Measurements from ENCODE around the gene WFIKKN1.

The WFIKKN1 gene

DNA sequence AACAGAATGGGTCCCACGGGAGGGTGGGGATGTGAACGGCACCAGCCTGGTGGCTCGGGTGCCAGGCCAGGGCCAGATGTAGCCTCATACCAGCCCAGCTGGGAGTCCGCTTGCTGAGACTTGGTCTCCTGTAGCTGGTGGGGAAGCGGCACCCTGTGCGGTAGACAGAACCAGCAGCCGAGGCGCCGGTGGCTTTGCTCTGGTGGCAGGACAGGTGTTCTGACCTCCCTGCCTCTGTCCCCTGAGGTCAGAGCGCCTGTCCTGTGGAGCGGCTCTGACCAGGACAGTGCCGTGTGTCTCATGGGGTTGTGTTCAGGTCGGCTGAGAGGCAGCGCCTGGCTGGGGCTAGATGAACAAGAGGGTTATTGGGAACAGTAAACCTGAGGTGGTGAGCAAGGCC is 20.8 kb upstream of the WFIKKN1 start:
- Mint-ChIP-seq H3K9me3 (no peaks in the 10 kb centered on the region), H3K27me3 (no peaks in the 10 kb centered on the region), H3K36me3 (no peaks in the 10 kb centered on the region), H3K27ac (no peak overlapping the region), H3K4me3 (no peak overlapping the region), H3K4me1 (peaks cover 16% of the 10 kb centered on the region)

DNA sequence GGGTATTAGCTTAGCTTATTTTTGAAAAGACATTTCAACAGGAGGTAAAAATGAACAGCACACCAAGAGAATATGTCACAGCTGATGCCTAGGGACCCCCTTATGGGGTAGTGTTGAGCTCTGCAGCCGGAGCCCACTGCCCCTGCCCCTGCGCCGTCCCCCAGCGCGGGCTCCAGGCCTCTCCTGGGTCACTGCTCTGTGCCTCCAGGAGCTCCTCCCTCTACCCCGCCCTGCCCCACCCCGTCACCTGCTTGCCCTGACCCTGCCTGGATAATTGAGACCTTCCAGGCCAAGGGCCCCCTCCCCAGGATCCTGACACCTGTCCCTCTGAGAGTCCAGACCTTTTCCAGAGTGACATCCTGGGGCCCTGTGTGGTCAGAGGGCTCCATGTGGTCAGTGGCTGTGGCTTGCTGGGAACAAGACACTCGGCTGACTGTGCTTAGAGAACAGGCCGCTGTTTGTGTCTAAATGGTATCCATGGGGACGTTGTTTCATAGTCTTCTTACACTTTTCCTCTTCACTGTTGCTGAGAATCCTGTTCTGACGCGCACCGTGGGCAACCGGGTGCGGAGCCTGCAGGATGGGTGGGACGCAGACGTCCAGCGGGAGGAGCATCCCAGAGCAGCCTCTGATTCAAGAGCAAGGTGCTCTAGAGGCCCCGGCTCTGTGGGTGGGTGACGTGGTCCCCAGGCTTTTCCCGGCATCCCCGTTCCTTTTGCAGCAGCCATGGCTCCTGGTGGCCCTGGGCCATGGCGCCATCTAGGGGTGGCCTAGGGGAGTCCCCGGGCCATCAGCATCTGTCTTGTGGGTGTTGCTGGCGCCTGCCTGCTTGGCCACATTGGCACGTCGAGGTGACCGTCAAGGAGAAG is 20.0 kb upstream of the WFIKKN1 start:
- H3K36me3 Mint-ChIP-seq = no peaks in the 10 kb centered on the region
- no peaks in the 10 kb centered on the region for H3K9me3 Mint-ChIP-seq
- no peaks in the 10 kb centered on the region for H3K27me3 Mint-ChIP-seq
- H3K4me3 Mint-ChIP-seq = peak overlapping the region; percentile 44
- no peak overlapping the region for H3K27ac Mint-ChIP-seq
- peaks cover 16% of the 10 kb centered on the region for H3K4me1 Mint-ChIP-seq

DNA sequence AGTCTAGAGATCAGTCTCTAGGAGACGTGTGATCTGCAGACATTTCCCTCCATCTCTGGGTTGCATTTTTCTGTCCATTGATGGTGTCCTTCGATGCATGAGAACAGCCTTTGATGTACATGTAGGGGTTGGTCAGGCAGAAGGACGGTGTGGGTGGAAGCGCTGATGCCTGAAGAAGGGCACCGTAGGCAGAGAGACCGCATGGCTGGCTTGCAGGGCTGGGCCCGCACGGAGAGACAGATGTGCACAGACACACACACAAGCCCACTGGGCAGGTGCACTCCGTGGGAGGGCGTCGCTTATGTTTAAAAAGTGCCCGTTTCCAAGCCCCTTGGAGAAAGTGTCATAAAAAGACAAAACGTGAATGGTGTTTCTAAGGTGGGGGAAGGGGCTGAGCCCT is 15.7 kb upstream of the WFIKKN1 start:
- no peak overlapping the region for H3K27ac Mint-ChIP-seq
- no peaks in the 10 kb centered on the region for H3K36me3 Mint-ChIP-seq
- H3K27me3 Mint-ChIP-seq = no peaks in the 10 kb centered on the region
- H3K9me3 Mint-ChIP-seq = no peaks in the 10 kb centered on the region
- no peak overlapping the region for H3K4me3 Mint-ChIP-seq
- H3K4me1 Mint-ChIP-seq = peaks cover 3% of the 10 kb centered on the region

DNA sequence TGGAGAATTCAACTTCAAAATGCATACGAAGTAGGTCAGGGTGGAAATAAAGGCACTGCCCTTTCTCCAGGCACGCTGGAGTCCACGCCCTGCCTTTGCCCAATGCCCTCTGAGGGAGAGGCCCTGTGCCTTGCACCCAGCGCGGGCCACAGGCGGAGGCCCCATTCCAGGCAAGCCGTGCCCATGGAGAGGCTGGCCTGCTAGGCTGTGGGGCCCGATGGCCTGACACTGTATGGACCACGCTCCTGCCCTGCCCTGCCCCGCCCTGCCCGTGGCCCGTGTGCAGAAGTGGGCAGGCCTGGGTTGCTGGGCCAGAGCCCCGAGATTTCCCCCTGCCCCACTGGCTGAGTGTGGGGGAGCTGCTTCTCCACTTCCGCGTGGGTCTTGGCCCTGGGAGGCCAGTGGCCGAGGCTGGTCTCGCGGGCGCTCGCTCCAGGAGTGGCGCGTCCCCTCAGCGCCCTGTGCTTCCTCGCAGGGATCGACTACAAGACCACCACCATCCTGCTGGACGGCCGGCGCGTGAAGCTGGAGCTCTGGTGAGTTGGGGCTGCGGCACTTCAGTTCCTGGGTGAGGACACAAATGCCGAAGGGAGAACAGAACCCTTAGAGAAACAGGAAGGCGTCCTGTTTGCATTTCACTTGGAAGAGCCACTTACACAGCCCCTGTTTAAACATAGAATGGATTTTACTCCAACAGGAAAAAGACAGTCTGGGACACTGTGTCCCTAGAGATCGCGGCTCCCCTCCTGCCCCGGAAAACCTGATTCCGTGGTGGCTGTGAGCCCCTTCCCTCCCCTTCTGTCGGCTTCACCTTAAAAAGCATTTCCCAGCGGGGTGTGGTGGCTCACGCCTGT is 13.8 kb upstream of the WFIKKN1 start:
- no peak overlapping the region for H3K27ac Mint-ChIP-seq
- H3K4me1 Mint-ChIP-seq = no peaks in the 10 kb centered on the region
- no peaks in the 10 kb centered on the region for H3K36me3 Mint-ChIP-seq
- no peaks in the 10 kb centered on the region for H3K27me3 Mint-ChIP-seq
- H3K4me3 Mint-ChIP-seq = no peak overlapping the region
- no peaks in the 10 kb centered on the region for H3K9me3 Mint-ChIP-seq

DNA sequence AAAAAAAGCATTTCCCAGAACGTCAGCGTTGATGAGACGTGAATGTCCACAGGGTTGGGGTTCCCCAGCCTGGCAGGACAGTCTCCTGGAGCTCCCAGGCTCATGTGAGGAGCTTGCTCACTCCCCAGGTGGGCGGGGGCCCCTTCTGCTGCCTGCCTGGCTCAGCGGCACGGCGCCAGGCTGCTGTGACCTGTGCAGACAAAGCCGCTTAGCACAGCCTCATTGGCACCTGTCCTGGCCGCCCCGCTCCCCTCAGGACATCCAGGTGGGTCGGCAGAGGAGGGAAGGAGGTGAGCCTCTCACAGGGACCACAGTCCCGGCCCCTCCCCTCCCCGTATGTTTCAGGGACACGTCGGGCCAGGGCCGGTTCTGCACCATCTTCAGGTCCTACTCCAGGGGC is 12.9 kb upstream of the WFIKKN1 start:
- Mint-ChIP-seq H3K4me3 (no peak overlapping the region), H3K36me3 (no peaks in the 10 kb centered on the region), H3K27me3 (no peaks in the 10 kb centered on the region), H3K9me3 (no peaks in the 10 kb centered on the region), H3K4me1 (no peaks in the 10 kb centered on the region), H3K27ac (no peak overlapping the region)

DNA sequence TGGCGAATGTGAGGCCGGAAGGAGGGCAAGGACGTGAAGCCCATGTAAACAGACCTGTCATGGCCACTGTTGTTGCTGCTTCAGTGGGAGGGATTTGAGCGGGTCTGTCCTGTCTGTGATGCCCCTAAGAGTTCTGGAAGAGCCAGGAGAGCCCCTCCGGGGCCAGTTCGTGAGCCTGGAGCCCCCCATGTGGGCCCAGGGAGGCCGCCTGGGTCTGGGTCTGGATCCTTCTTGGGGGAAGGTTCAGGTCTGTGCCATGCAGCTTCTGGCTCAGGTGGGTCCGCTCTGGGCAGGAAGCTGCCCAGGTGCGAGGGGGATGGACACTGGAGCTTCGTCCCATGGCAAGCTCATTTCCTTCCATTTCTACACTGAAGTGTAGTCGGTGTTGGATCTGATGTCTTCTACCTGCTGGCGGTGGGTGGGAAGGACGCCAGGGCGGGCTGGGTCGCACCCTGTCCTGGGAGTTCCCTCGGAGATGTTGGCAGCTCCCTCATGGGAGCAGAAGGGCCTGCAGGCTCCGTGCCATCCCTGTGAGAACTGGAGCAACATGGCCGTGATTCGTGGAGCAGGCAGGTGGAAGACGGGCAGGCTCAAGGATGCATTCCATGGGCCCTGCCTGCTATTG is 11.2 kb upstream of the WFIKKN1 start:
- no peaks in the 10 kb centered on the region for H3K27me3 Mint-ChIP-seq
- H3K4me1 Mint-ChIP-seq = no peaks in the 10 kb centered on the region
- H3K36me3 Mint-ChIP-seq = no peaks in the 10 kb centered on the region
- no peak overlapping the region for H3K4me3 Mint-ChIP-seq
- H3K27ac Mint-ChIP-seq = no peak overlapping the region
- no peaks in the 10 kb centered on the region for H3K9me3 Mint-ChIP-seq

DNA sequence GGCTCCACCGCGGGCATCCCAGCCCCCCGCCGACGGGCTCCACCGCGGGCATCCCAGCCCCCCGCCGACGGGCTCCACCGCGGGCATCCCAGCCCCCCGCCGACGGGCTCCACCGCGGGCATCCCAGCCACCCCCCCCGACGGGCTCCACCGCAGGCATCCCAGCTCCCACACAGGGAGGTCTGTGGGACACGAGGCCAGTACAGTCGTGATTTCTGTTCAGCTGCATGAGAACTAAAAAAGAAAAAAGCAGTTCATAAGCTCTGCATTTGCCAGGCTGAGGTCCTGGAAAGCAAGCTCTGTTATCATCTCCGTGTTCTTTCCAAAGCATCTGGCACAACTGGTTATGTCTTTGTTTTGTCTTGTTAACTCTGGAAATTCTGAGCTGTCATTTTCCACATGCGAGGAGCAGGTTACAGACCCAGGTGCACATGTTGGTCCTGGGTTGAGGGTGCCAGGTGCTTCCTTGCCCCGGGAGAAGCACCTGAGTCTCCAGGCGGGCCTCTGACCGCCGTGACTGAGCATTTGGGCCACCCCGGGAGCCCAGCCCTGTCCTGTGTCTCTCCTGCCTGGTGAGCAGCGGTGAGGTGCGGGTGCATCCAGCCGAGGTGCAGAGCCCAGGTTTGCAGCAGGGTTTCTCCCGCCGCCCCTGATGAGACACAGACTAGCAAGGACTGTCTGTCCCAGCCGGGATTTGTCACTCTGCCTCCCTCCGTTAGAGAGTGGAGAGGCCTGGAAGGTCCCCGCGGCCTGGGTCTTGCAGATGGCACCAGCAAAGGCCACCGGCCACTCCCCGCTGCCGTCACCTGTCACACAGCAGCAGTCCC is 9.9 kb upstream of the WFIKKN1 start:
- Mint-ChIP-seq H3K27me3 (no peaks in the 10 kb centered on the region), H3K27ac (no peak overlapping the region), H3K4me3 (no peak overlapping the region), H3K36me3 (no peaks in the 10 kb centered on the region), H3K4me1 (no peaks in the 10 kb centered on the region), H3K9me3 (no peaks in the 10 kb centered on the region)

DNA sequence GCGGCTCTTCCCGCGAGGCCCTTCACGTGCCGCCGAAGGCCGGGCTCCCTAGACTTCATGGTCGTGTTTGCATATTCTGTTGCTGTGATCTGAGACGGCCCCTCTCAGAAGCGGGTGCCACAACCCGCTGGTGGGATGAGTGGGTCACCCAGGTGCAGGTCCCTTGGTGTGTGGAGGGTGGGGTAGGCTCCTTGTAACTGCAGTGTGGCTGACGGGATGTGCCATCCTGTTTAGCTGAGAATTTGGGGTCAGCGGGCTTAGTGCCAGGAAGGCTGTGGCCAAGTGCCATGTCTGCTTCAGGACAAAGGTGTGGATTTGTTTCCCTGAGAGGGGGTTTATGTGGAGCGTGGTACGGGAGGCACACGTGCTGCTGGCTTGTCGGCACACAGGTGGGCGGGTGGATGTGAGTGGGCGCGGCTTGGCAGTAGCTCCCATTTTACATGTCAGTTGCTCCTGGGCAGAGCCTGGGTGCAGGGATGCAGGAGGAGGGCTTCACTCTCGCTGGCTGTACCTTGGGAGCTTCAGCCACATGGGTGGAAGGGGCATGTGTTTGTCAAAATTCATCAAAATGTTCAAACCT is 9.2 kb upstream of the WFIKKN1 start:
- Mint-ChIP-seq H3K9me3 (no peaks in the 10 kb centered on the region), H3K4me3 (no peak overlapping the region), H3K27ac (no peak overlapping the region), H3K27me3 (no peaks in the 10 kb centered on the region), H3K36me3 (no peaks in the 10 kb centered on the region), H3K4me1 (no peaks in the 10 kb centered on the region)

DNA sequence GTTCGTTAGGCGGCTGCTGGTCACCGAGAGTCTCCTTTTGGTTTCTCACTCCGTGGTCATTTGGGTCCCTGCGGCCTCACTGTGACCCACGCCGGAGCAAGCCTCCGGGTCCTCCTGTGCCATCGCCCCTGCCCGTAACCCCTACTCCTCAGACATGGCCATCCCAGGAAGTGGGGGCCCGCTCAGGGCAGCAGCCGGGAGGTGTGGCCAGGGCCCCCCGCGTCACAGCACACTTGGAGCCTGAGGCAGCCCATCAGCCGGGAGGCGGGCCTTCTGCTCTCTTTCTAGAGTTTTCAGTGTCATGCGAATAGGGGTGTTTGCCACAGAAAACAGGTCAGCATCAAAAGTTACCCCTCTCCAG is 7.9 kb upstream of the WFIKKN1 start:
- H3K9me3 Mint-ChIP-seq = no peaks in the 10 kb centered on the region
- H3K27ac Mint-ChIP-seq = no peak overlapping the region
- no peak overlapping the region for H3K4me3 Mint-ChIP-seq
- H3K4me1 Mint-ChIP-seq = no peaks in the 10 kb centered on the region
- H3K36me3 Mint-ChIP-seq = no peaks in the 10 kb centered on the region
- no peaks in the 10 kb centered on the region for H3K27me3 Mint-ChIP-seq

DNA sequence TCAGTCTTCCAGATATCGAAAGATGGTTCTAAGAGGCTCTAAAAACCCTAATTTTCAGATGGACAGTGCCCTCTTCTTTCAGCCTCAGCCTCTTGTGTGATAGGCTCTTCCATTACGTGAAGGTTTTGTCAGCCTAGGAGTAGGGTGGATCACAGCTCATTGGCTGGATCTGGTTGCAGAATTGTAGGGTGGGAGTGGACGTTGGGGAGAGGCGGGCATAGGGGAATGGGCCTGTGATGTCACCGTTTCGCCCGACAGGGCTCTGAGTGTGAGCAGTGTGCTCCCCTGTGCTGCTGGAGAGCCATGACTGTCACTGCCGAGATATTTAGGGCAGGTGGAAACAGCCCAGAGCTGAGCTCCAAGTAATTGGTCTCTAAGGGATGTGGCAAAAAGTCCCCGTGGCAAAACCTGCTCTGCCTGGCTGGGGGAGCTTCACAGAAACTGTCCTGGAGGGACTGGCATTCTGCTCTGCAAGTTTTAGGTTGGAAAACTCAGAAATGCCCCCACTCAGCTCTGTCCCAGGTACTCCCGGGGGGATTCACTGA is 6.2 kb upstream of the WFIKKN1 start:
- Mint-ChIP-seq H3K9me3 (no peaks in the 10 kb centered on the region), H3K4me1 (no peaks in the 10 kb centered on the region), H3K36me3 (no peaks in the 10 kb centered on the region), H3K4me3 (no peak overlapping the region), H3K27ac (peak overlapping the region; percentile 35), H3K27me3 (no peaks in the 10 kb centered on the region)

DNA sequence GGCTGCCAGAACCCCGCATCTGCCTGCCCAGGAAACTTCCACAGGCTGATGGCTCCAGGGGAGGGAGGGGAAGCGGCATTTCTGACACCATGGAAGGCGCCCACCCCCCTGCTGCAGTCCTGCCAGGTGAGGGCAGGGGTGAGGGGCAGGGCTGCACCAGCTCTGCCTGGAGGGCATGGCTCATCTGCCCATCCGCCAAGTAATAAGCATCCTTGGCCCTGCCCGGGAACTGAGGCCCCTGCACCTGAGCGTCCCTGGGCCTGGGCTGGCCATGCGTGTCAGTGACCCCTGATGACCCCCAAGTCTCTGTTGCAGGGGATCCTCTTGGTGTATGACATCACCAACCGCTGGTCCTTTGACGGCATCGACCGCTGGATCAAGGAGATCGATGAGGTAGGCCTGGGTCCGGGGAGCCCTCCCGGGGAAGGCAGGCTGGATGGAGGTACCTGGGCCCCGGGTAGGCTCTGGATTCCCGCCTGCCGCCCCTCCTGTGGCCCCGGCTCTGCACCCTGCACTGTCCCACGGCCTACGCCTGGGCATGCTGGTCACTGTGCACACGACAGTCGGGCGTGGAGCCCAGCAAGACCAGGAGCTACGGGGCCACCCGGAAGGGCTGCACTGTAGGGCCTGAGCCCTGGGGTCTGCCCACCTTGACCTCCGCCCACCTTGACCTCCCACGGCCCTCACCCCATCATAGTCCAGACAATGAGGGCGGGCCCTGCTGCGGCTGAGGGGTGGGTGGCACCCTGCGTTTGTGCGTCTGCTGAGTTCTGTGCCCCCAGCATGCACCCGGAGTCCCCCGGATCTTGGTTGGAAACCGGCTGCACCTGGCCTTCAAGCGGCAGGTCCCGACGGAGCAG is 5.4 kb upstream of the WFIKKN1 start:
- H3K9me3 Mint-ChIP-seq = no peaks in the 10 kb centered on the region

DNA sequence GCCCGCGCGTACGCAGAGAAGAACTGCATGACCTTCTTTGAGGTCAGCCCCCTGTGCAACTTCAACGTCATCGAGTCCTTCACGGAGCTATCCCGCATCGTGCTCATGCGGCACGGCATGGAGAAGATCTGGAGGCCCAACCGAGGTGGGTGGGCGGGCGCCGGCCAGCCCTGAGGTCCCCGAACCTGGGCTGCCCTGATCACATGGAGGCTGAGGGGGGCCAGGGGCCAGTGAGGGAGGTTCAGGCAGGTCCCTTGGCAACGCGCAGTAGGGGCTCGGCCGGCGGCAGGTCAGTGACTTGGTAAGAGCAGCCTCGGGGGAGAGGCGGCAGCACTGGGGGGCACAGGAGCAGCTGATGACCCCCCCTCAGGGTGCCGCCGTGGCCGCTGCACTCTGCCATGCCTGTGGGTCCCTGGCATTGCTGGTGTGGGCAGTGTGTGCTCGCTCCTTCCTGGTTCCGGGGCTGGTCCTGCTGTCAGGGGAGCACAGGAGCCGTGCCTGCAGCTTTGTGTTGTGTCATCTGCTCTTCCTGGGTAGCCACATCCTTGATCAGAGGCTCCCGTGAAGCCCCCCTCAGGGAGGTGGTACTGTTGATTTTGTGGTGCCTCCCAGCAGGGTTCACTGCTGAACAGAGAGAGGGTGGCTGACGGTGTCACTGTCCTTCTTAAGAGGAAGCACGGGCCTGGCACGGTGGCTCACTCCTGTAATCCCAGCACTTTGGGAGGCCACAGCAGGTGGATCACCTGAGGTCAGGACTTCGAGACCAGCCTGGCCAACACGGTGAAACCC is 4.6 kb upstream of the WFIKKN1 start:
- H3K9me3 Mint-ChIP-seq = no peaks in the 10 kb centered on the region
- no peaks in the 10 kb centered on the region for H3K4me1 Mint-ChIP-seq
- no peaks in the 10 kb centered on the region for H3K36me3 Mint-ChIP-seq
- H3K4me3 Mint-ChIP-seq = no peak overlapping the region
- H3K27me3 Mint-ChIP-seq = no peaks in the 10 kb centered on the region
- no peak overlapping the region for H3K27ac Mint-ChIP-seq

More for the DNA sequence above, 5.4 kb upstream of the WFIKKN1 start:
- no peaks in the 10 kb centered on the region for H3K36me3 Mint-ChIP-seq
- H3K4me3 Mint-ChIP-seq = no peak overlapping the region
- H3K27me3 Mint-ChIP-seq = no peaks in the 10 kb centered on the region
- H3K4me1 Mint-ChIP-seq = no peaks in the 10 kb centered on the region
- H3K27ac Mint-ChIP-seq = no peak overlapping the region

DNA sequence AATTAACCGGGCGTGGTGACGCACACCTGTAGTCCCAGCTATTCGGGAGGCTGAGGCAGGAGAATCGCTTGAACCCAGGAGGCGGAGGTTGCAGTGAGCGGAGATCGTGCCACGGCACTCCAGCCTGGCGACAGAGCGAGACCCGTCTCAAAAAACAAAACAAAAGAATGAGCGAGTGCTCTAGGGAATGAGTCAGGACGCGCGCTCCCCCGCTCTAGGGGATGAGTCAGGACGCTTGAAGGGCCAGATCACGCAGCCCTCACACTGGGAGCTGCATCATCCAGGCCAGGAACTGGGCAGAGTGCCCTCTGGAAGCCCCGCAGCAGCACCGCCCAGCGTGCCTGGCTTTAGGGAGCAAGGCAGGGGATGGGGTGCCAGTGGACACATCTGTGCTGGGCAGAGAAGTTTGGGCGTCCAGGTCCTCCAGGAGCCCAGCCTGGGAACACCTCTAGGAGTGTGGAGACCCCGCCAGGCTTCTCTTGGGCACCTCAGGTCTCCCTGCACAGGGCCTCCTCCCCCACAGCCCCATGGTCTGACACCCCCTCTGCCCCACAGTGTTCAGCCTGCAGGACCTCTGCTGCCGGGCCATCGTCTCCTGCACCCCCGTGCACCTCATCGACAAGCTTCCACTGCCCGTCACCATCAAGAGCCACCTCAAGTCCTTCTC is 3.9 kb upstream of the WFIKKN1 start:
- Mint-ChIP-seq H3K9me3 (no peaks in the 10 kb centered on the region), H3K4me3 (no peak overlapping the region), H3K4me1 (no peaks in the 10 kb centered on the region), H3K27ac (no peak overlapping the region), H3K36me3 (no peaks in the 10 kb centered on the region), H3K27me3 (no peaks in the 10 kb centered on the region)
